ENCODE results near the gene PRKCG. TPM values are rescaled to one million over a fixed set of nuclear protein-coding genes. Genes with fewer than 3 reads are reported as not detected.

Gene PRKCG
- total RNA-seq, 1 donor from 2014 or later, result 0.51 TPM

DNA sequence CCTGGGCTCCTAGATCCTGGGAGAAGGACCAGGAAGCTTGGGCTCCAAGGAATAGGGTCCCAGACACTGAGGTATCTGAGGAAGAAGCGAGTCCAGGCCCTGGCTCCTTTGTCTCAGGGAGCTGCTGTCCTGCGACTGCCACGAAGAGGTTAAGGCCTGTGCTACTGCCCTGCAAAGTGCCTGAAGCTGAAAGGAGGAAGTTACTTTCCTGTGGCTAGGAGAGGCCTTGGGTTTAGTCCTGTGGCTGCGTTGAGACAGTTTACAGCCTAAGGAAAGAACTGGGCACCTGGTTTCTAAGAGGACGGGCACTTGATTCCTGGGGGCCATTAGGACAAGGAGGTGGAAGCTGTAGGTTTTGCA is 11.5 kb upstream of the PRKCG start:
- Mint-ChIP-seq H3K27me3 (ENCODE audit: insufficient read depth, low read depth) (peaks cover 19% of the 10 kb centered on the region), H3K9me3 (no peaks in the 10 kb centered on the region), H3K4me3 (peak overlapping the region; percentile 79), H3K4me1 (peaks cover 29% of the 10 kb centered on the region), H3K27ac (peak overlapping the region; percentile 87), H3K36me3 (peaks cover 19% of the 10 kb centered on the region)
- Histone ChIP-seq H3K27ac (peak overlapping the region; percentile 82), H3K27me3 (no peaks in the 10 kb centered on the region), H3K36me3 (no peaks in the 10 kb centered on the region), H3K4me3 (peak overlapping the region; percentile 72), H2AFZ (replicated peaks) (no peak overlapping the region), H3F3A (ENCODE audit: low read depth) (peaks cover 31% of the 10 kb centered on the region), H4K20me1 (ENCODE audit: low read depth) (peaks cover 33% of the 10 kb centered on the region), H3K9me3 (ENCODE audit: low read depth) (no peaks in the 10 kb centered on the region), H3K4me2 (peak overlapping the region; percentile 94), H3K79me2 (ENCODE audit: low read depth) (peaks cover 32% of the 10 kb centered on the region), H3K4me1 (peaks cover 8% of the 10 kb centered on the region), H3K9ac (no peak overlapping the region)
- peak; percentile 63 for DNase-seq (ENCODE audit: low spot score)
- no peak for TF ChIP-seq EZH2phosphoT487 (IDR thresholded peaks at IDR 0.05)
- TF ChIP-seq, protein P1, sequence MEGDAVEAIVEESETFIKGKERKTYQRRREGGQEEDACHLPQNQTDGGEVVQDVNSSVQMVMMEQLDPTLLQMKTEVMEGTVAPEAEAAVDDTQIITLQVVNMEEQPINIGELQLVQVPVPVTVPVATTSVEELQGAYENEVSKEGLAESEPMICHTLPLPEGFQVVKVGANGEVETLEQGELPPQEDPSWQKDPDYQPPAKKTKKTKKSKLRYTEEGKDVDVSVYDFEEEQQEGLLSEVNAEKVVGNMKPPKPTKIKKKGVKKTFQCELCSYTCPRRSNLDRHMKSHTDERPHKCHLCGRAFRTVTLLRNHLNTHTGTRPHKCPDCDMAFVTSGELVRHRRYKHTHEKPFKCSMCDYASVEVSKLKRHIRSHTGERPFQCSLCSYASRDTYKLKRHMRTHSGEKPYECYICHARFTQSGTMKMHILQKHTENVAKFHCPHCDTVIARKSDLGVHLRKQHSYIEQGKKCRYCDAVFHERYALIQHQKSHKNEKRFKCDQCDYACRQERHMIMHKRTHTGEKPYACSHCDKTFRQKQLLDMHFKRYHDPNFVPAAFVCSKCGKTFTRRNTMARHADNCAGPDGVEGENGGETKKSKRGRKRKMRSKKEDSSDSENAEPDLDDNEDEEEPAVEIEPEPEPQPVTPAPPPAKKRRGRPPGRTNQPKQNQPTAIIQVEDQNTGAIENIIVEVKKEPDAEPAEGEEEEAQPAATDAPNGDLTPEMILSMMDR (IDR thresholded peaks at IDR 0.05), result no peak
- no peak for TF ChIP-seq EZH2 (IDR thresholded peaks at IDR 0.05)

DNA sequence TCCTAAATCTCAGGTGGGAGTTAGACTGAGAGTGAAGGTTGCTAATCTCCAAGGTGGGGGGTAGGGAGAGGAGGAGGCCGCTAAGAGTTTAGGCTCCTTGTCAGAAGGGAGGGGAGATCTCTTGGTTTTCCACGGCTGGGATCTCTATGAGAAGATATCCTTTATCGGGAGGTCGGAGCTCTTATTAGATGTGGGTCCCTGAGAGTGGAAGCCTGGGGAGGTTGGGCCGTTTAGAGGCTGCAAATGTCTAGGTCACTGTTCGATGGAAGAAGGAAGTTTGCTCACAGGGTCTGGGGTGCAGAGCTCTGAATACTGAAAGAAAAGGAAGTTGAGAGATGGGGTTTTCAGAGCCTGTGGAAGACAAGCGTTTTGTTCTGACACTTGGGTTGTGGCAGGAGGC is 10.5 kb upstream of the PRKCG start:
- peaks cover 4% of the 10 kb centered on the region for H3K4me1 ChIP-seq
- H3K27ac ChIP-seq, result no peak overlapping the region
- peaks cover 32% of the 10 kb centered on the region for H3K79me2 ChIP-seq (ENCODE audit: low read depth)
- Mint-ChIP-seq H3K36me3 (peaks cover 24% of the 10 kb centered on the region), H3K27ac (no peak overlapping the region), H3K4me3 (peak overlapping the region; percentile 79), H3K9me3 (no peaks in the 10 kb centered on the region), H3K27me3 (ENCODE audit: insufficient read depth, low read depth) (peaks cover 19% of the 10 kb centered on the region), H3K4me1 (peaks cover 24% of the 10 kb centered on the region)
- peaks cover 33% of the 10 kb centered on the region for H4K20me1 ChIP-seq (ENCODE audit: low read depth)
- no peak overlapping the region for H3K4me3 ChIP-seq
- no peak overlapping the region for H2AFZ ChIP-seq (replicated peaks)
- TF ChIP-seq, protein P1 (IDR thresholded peaks at IDR 0.05), result no peak
- no peak for TF ChIP-seq EZH2phosphoT487 (IDR thresholded peaks at IDR 0.05)
- no peak for TF ChIP-seq EZH2 (IDR thresholded peaks at IDR 0.05)
- no peaks in the 10 kb centered on the region for H3K9me3 ChIP-seq (ENCODE audit: low read depth)
- H3K27me3 ChIP-seq, result no peaks in the 10 kb centered on the region
- H3K9ac ChIP-seq, result no peak overlapping the region
- no peak overlapping the region for H3K4me2 ChIP-seq
- no peaks in the 10 kb centered on the region for H3K36me3 ChIP-seq
- H3F3A ChIP-seq (ENCODE audit: low read depth), result peaks cover 23% of the 10 kb centered on the region
- no peak for DNase-seq (ENCODE audit: low spot score)

DNA sequence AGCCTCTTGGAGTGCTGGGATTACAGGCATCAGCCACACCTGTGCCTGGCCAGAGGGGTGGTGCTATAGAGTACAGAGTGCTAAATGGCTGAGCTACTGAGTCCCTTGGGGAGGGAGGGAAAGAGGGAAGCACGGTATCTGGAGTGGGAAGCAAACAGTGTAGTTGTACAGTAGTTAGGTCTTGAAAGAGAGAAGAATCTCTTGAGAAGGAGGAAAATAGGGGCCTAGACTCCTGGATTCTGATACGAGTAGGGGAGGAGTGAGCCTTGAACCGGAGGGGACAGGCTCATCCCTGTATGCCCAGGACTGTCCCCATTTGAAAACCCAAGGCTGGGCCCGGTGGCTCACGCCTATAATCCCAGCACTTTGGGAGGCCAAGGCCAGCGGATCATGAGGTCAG is 9.2 kb upstream of the PRKCG start:
- H3K79me2 ChIP-seq (ENCODE audit: low read depth), result peaks cover 32% of the 10 kb centered on the region
- no peak overlapping the region for H2AFZ ChIP-seq (replicated peaks)
- DNase-seq (ENCODE audit: low spot score), result no peak
- H4K20me1 ChIP-seq (ENCODE audit: low read depth), result peaks cover 32% of the 10 kb centered on the region
- Mint-ChIP-seq H3K27me3 (ENCODE audit: insufficient read depth, low read depth) (peaks cover 17% of the 10 kb centered on the region), H3K27ac (no peak overlapping the region), H3K9me3 (no peaks in the 10 kb centered on the region), H3K36me3 (peaks cover 28% of the 10 kb centered on the region), H3K4me1 (peaks cover 18% of the 10 kb centered on the region), H3K4me3 (no peak overlapping the region)
- TF ChIP-seq, protein P1 (IDR thresholded peaks at IDR 0.05), result no peak
- peaks cover 23% of the 10 kb centered on the region for H3F3A ChIP-seq (ENCODE audit: low read depth)
- H3K4me2 ChIP-seq, result no peak overlapping the region
- no peak overlapping the region for H3K4me3 ChIP-seq
- H3K9ac ChIP-seq, result no peak overlapping the region
- no peaks in the 10 kb centered on the region for H3K9me3 ChIP-seq (ENCODE audit: low read depth)
- H3K36me3 ChIP-seq, result no peaks in the 10 kb centered on the region
- no peaks in the 10 kb centered on the region for H3K27me3 ChIP-seq
- H3K4me1 ChIP-seq, result peaks cover 4% of the 10 kb centered on the region
- no peak overlapping the region for H3K27ac ChIP-seq
